ENCODE data around the gene SLC4A2. TPM values are rescaled to one million over a fixed set of nuclear protein-coding genes. Genes with fewer than 3 reads are reported as not detected.

Gene SLC4A2
- total RNA-seq, 2 donors from 2014 or later = 50.1 to 147 TPM

- Histone ChIP-seq H3K9me3 (no peaks in the 10 kb centered on the region), H3K27me3 (no peaks in the 10 kb centered on the region), H3K27ac (peak overlapping the region; percentile 87 to 97 (median 94)), H3K4me3 (peak overlapping the region; percentile 13 to 23), H3K4me1 (peaks cover 60% of the 10 kb centered on the region), H3K36me3 (replicated peaks in 1 of 2; ENCODE audit: insufficient read depth in 1 of 2, low read depth in 2 of 2) (peaks cover 6 to 15% of the 10 kb centered on the region in 2 donors)
- peak; percentile 2 for ATAC-seq
- DNase-seq = peak; percentile 59 to 80 (median 72)
- intact Hi-C loops (cut with DNase I) = no loop called here
- 10 to 15% methylated on average over 7 to 9 of the region's 11 CpGs for WGBS, 2 donors
- TF ChIP-seq CTCF (IDR thresholded peaks at IDR 0.05) (no peak), POLR2A (IDR thresholded peaks at IDR 0.05) (no peak)
Observed at GRCh38 chr7:151063212-151063561, 3.8 kb downstream of the SLC4A2 start.

GRCh38 chr7:151064454-151064853 lies 5.1 kb downstream of the SLC4A2 start:
- Histone ChIP-seq H3K27me3 (no peaks in the 10 kb centered on the region), H3K4me3 (no peak overlapping the region), H3K27ac (no peak overlapping the region), H3K4me1 (peaks cover 49% of the 10 kb centered on the region), H3K9me3 (no peaks in the 10 kb centered on the region), H3K36me3 (replicated peaks in 1 of 2; ENCODE audit: insufficient read depth in 1 of 2, low read depth in 2 of 2) (peaks cover 10 to 19% of the 10 kb centered on the region in 2 donors)
- no peak for TF ChIP-seq POLR2A (IDR thresholded peaks at IDR 0.05)
- no peak for TF ChIP-seq CTCF (IDR thresholded peaks at IDR 0.05)
- intact Hi-C loops (cut with DNase I) = no loop called here
- DNase-seq (no peak), ATAC-seq (no peak)
- WGBS, 2 donors = 92 to 96% methylated on average over 9 to 12 of the region's 18 CpGs

GRCh38 chr7:151064993-151065392 lies 5.6 kb downstream of the SLC4A2 start:
- H3K9me3 ChIP-seq = no peaks in the 10 kb centered on the region
- H3K4me3 ChIP-seq = no peak overlapping the region
- intact Hi-C loops (cut with DNase I) = no loop called here
- ATAC-seq = no peak
- no peak overlapping the region for H3K27ac ChIP-seq
- no peaks in the 10 kb centered on the region for H3K27me3 ChIP-seq
- peaks cover 15 to 23% of the 10 kb centered on the region in 2 donors for H3K36me3 ChIP-seq (replicated peaks in 1 of 2; ENCODE audit: insufficient read depth in 1 of 2, low read depth in 2 of 2)
- peaks cover 49% of the 10 kb centered on the region for H3K4me1 ChIP-seq
- no peak for TF ChIP-seq CTCF (IDR thresholded peaks at IDR 0.05)
- TF ChIP-seq POLR2A (IDR thresholded peaks at IDR 0.05) = no peak
- DNase-seq = no peak
- WGBS, 2 donors = 78 to 100% methylated on average over 3 to 6 of the region's 6 CpGs

- Histone ChIP-seq H3K9me3 (no peaks in the 10 kb centered on the region), H3K27ac (no peak overlapping the region), H3K36me3 (replicated peaks in 1 of 2; ENCODE audit: insufficient read depth in 1 of 2, low read depth in 2 of 2) (peaks cover 20 to 26% of the 10 kb centered on the region in 2 donors), H3K27me3 (no peaks in the 10 kb centered on the region), H3K4me1 (peaks cover 46% of the 10 kb centered on the region), H3K4me3 (no peak overlapping the region)
- TF ChIP-seq CTCF (IDR thresholded peaks at IDR 0.05) (no peak), POLR2A (IDR thresholded peaks at IDR 0.05) (no peak)
- intact Hi-C loops (cut with DNase I) = no loop called here
- DNase-seq (no peak), ATAC-seq (no peak)
- WGBS, 2 donors = 70 to 71% methylated on average over 10 to 14 of the region's 14 CpGs
Observed at GRCh38 chr7:151065516-151065915, 6.1 kb downstream of the SLC4A2 start.

GRCh38 chr7:151066273-151066974 lies 7.0 kb downstream of the SLC4A2 start:
- TF ChIP-seq POLR2A (IDR thresholded peaks at IDR 0.05) (no peak), CTCF (IDR thresholded peaks at IDR 0.05) (no peak)
- DNase-seq (no peak), ATAC-seq (no peak)
- H3K9me3 ChIP-seq = no peaks in the 10 kb centered on the region
- no peaks in the 10 kb centered on the region for H3K27me3 ChIP-seq
- H3K36me3 ChIP-seq (replicated peaks in 1 of 2; ENCODE audit: insufficient read depth in 1 of 2, low read depth in 2 of 2) = peaks cover 27 to 34% of the 10 kb centered on the region in 2 donors
- H3K27ac ChIP-seq = no peak overlapping the region
- intact Hi-C loops (cut with DNase I) = no loop called here
- peaks cover 37% of the 10 kb centered on the region for H3K4me1 ChIP-seq
- no peak overlapping the region for H3K4me3 ChIP-seq
- 89 to 94% methylated on average over 26 to 39 of the region's 39 CpGs for WGBS, 2 donors
